HepG2 (cell line): ENCODE data around the gene TMEM131L. TPM values are rescaled to one million over a fixed set of nuclear protein-coding genes. Genes with fewer than 3 reads are reported as not detected.

Source experiments
- ATAC-seq: fragments of 200-7000 bp; cut with Tn5 transposase; 3 replicates; pipeline ENCODE4 v1.9.1; 2020; ENCODE audit warnings: mild to moderate bottlenecking, moderate library complexity
- BruUV-seq: library from RNA; stranded (reverse); fragments of 400-500 nt; replicated peaks from 2 replicates; lab custom pipeline; 2021; lab: Mats Ljungman, UMichigan
- CTCF ChIA-PET: fragments of 300-600 bp; formaldehyde crosslinking; extraction: SDS; loops from one replicate; lab custom pipeline; 2021; ENCODE audit warnings: low total read pairs, inconsistent platforms, low intra/inter-chr PET ratio; lab: Yijun Ruan, JAX
- POLR2A ChIA-PET: fragments of 350-600 bp; sonication (Branson Sonifier 250); formaldehyde crosslinking; loops from one replicate; lab custom pipeline; 2020; ENCODE audit warnings: antibody characterized with exemption, inconsistent platforms; lab: Yijun Ruan, JAX
- DNase-seq: peaks from one replicate; pipeline ENCODE4 v3.0.0-alpha.2; 2015; ENCODE audit warnings: low spot score
- FAIRE-seq: peaks from 3 replicates; lab custom pipeline; 2011; peaks lifted over from hg19 to GRCh38; lab: Jason Lieb, UNC
- H2AFZ ChIP-seq: one replicate; pipeline ENCODE4 v1.6.1; 2011; ENCODE audit warnings: low read length, inconsistent platforms
- H3K27ac ChIP-seq: fragments of 300-600 bp; 3 replicates; pipeline ENCODE4 v1.8.0; 2011; ENCODE audit warnings: mixed run types, mild to moderate bottlenecking, mixed read lengths, low read length, inconsistent platforms; ENCODE audit not compliant: insufficient read depth; ENCODE audit errors: extremely low read length
- H3K27me3 ChIP-seq, 2 experiments: fragments of 200-600 bp in 1 of 2; 2 replicates in 1 of 2; 3 replicates in 1 of 2; pipeline versions ENCODE4 v1.6.0 to v1.8.0; 2011; ENCODE audit warnings: low read length in 2 of 2, mild to moderate bottlenecking in 2 of 2, moderate library complexity in 2 of 2, inconsistent platforms in 1 of 2; ENCODE audit not compliant: insufficient read depth in 2 of 2, control insufficient read depth in 1 of 2
- H3K36me3 ChIP-seq, 2 experiments: fragments of 200-600 bp in 1 of 2; replicated peaks in 1 of 2; 2 replicates in 1 of 2; 3 replicates in 1 of 2; pipeline versions ENCODE4 v1.5.1 to v1.8.0; 2011; ENCODE audit warnings: low read length in 2 of 2, inconsistent platforms in 1 of 2; ENCODE audit not compliant: insufficient read depth in 2 of 2, control insufficient read depth in 1 of 2
- H3K4me1 ChIP-seq: 2 replicates; pipeline ENCODE4 v1.5.1; 2012; ENCODE audit warnings: low read length, inconsistent platforms; ENCODE audit not compliant: insufficient read depth
- H3K4me2 ChIP-seq: 2 replicates; pipeline ENCODE4 v1.6.0; 2011; ENCODE audit warnings: low read depth, low read length, inconsistent platforms
- H3K4me3 ChIP-seq, 3 experiments: fragments of 200-600 bp in 1 of 3; sonication (generic), shearing (Covaris generic) in 1 of 3; replicated peaks in 1 of 3; 2 replicates each; pipeline ENCODE4 v1.5.1; 2011 to 2016; ENCODE audit warnings: low read length in 3 of 3, inconsistent platforms in 2 of 3, low read depth in 2 of 3, mild to moderate bottlenecking in 2 of 3, control low read depth in 1 of 3, mixed read lengths in 1 of 3; ENCODE audit not compliant: insufficient read depth in 1 of 3
- H3K79me2 ChIP-seq: one replicate; pipeline ENCODE4 v1.6.1; 2011; ENCODE audit warnings: low read length, inconsistent platforms; ENCODE audit not compliant: insufficient read depth
- H3K9ac ChIP-seq: 2 replicates; pipeline ENCODE4 v1.6.0; 2011; ENCODE audit warnings: mild to moderate bottlenecking, low read depth, low read length, inconsistent platforms; ENCODE audit not compliant: insufficient read depth
- H3K9me3 ChIP-seq: 2 replicates; pipeline ENCODE4 v1.5.1; 2012; ENCODE audit warnings: mild to moderate bottlenecking, low read length
- H4K20me1 ChIP-seq: 2 replicates; pipeline ENCODE4 v1.6.0; 2011; ENCODE audit warnings: inconsistent platforms, mild to moderate bottlenecking, low read length, moderate library complexity; ENCODE audit not compliant: insufficient read depth
- FOXM1 ChIP-seq: sonication (generic); formaldehyde crosslinking; IDR thresholded peaks from 2 replicates; pipeline ENCODE4 v1.5.0; 2020; ENCODE audit warnings: missing genetic modification reagents
- ZBED4 ChIP-seq: sonication (generic); formaldehyde crosslinking; IDR thresholded peaks from 2 replicates; pipeline ENCODE4 v1.4.0; 2020; ENCODE audit warnings: missing genetic modification reagents, borderline replicate concordance
- ZNF180 ChIP-seq: sonication (generic); formaldehyde crosslinking; IDR thresholded peaks from 2 replicates; pipeline ENCODE4 v1.4.0; 2020; ENCODE audit warnings: low read depth, missing genetic modification reagents, borderline replicate concordance
- WGBS: methylation state at CpG from one replicate; pipeline ENCODE4 v1.1.6; 2017; ENCODE audit warnings: low lambda C conversion rate; 5-methylcytosine and 5-hydroxymethylcytosine counted together
- in situ Hi-C: cut with HindIII; loops from 2 replicates; pipeline ENCODE4 v1.10.0; 2017; ENCODE audit warnings: low pct_unique_long_range_greater_than_20kb; ENCODE audit not compliant: extremely low pct_ligation_motif_present
- intact Hi-C: fragments of 100-400 bp; cut with micrococcal nuclease; formaldehyde crosslinking; loops from one replicate; pipeline ENCODE4 v1.10.0; 2022; ENCODE audit not compliant: unreplicated experiment
- polyA plus RNA-seq, 8 experiments: library from polyadenylated mRNA; depleted of rRNA in 3 of 8; stranded (reverse) in 7 of 8; unstranded in 1 of 8; fragments of >200 nt; fragmentation: Illumina TruSeq in 4 of 8; extraction: Trizol in 4 of 8; gene quantifications; 2 replicates each; pipeline versions ENCODE4 v1.2.1 to v1.2.3, GENCODE V29; 2011 to 2016; ENCODE audit warnings: low read depth in 4 of 8, missing spikeins in 1 of 8, mixed read lengths in 1 of 8; ENCODE audit not compliant: insufficient read depth in 1 of 8
- total RNA-seq, 5 experiments: library from RNA; depleted of rRNA; stranded (reverse); fragments of >200 nt; fragmentation: Illumina TruSeq; extraction: Trizol; gene quantifications; 2 replicates each; pipeline ENCODE4 v1.2.3, GENCODE V29; 2016; ENCODE audit warnings: low read depth in 1 of 5

The TMEM131L gene
- total and polyA plus RNA-seq, 2 of the 13 experiments (the other 11 are each of a cell fraction or from before 2014, with no cell fraction given), result 2.2 to 4.5 TPM

GRCh38 chr4:153594210-153594609 lies 128.1 kb downstream of the TMEM131L start (continued):
- TF ChIP-seq ZBED4 (CRISPR knock-in tag) (no peak), FOXM1 (no peak)
- TF ChIP-seq, all 625 proteins: peak for 0

GRCh38 chr4:153595894-153596601 lies 129.9 kb downstream of the TMEM131L start:
- Histone ChIP-seq H3K4me2 (no peak overlapping the region), H3K27me3 (no peaks in the 10 kb centered on the region), H2AFZ (no peak overlapping the region), H3K36me3 (peaks cover 0 to 5% of the 10 kb centered on the region in 2 experiments; a peak in 1 of 5 replicates), H3K79me2 (no peaks in the 10 kb centered on the region), H3K9ac (no peak overlapping the region), H3K4me3 (no peak overlapping the region), H3K9me3 (no peaks in the 10 kb centered on the region), H3K4me1 (no peaks in the 10 kb centered on the region), H3K27ac (no peak overlapping the region), H4K20me1 (no peaks in the 10 kb centered on the region)
- 87% methylated on average over 6 of the region's 6 CpGs for WGBS
- TF ChIP-seq ZNF180 (CRISPR knock-in tag), result no peak
- POLR2A ChIA-PET, result no interaction called here
- FAIRE-seq (no peak), DNase-seq (no peak), ATAC-seq (no peak)
- in situ Hi-C loops, result no loop called here
- intact Hi-C loops, result no loop called here
- BruUV-seq, result no TSS peak
- CTCF ChIA-PET, result no interaction called here
